NOMO-1 treated with dmso at 0.1 percent for 144 hours (cell line): ENCODE data around the gene UNKL.

ENCODE experiments used
- DNase-seq: peaks from one replicate; lab custom pipeline; 2025; ENCODE audit not compliant: unreplicated experiment; lab: John Stamatoyannopoulos, UW

UNKL gene

GRCh38 chr16:1342526-1343427 lies 71.7 kb downstream of the UNKL start:
- peak; percentile 99 for DNase-seq

- no peak for DNase-seq
Measured at GRCh38 chr16:1341495-1342420, 72.7 kb downstream of the UNKL start.

GRCh38 chr16:1340730-1341494 lies 73.6 kb downstream of the UNKL start:
- no peak for DNase-seq

- DNase-seq = no peak
Measured at GRCh38 chr16:1338855-1339675, 75.4 kb downstream of the UNKL start.

- DNase-seq = no peak
Measured at GRCh38 chr16:1338119-1338730, 76.3 kb downstream of the UNKL start.

GRCh38 chr16:1337486-1337885 lies 77.0 kb downstream of the UNKL start:
- no peak for DNase-seq

- DNase-seq = no peak
Measured at GRCh38 chr16:1336619-1337018, 77.9 kb downstream of the UNKL start.

- DNase-seq = no peak
Measured at GRCh38 chr16:1335996-1336395, 78.5 kb downstream of the UNKL start.

- no peak for DNase-seq
Measured at GRCh38 chr16:1335211-1335971, 79.1 kb downstream of the UNKL start.

GRCh38 chr16:1334739-1335138 lies 79.8 kb downstream of the UNKL start:
- no peak for DNase-seq

GRCh38 chr16:1333854-1334700 lies 80.4 kb downstream of the UNKL start:
- no peak for DNase-seq

- no peak for DNase-seq
Measured at GRCh38 chr16:1333149-1333812, 81.2 kb downstream of the UNKL start, which contains the start of gene BAIAP3. BAIAP3 (plus strand) TSS chr16:1333645; CDS start chr16:1338550, 4,905 bp downstream.

- no peak for DNase-seq
Measured at GRCh38 chr16:1332618-1333148, 81.8 kb downstream of the UNKL start.

- DNase-seq = no peak
Measured at GRCh38 chr16:1331712-1332617, 82.5 kb downstream of the UNKL start.

GRCh38 chr16:1330931-1331711 lies 83.4 kb downstream of the UNKL start:
- DNase-seq = no peak
